Keratinocyte (primary cell): ENCODE data around the gene MEF2A. TPM values are rescaled to one million over a fixed set of nuclear protein-coding genes. Genes with fewer than 3 reads are reported as not detected.

ENCODE experiments used
- DNase-seq: peaks from one replicate; pipeline ENCODE4 v3.0.0-alpha.2; 2011; ENCODE audit warnings: low read depth, missing footprints, low spot score
- FAIRE-seq: peaks from 2 replicates; lab custom pipeline; 2011; peaks lifted over from hg19 to GRCh38; lab: Jason Lieb, UNC
- H2AFZ ChIP-seq: 2 replicates; pipeline ENCODE4 v1.6.0; 2012; ENCODE audit warnings: low read length, control low read depth, inconsistent platforms; ENCODE audit not compliant: control insufficient read depth
- H3K27ac ChIP-seq: 2 replicates; pipeline ENCODE4 v1.5.1; 2011; ENCODE audit warnings: low read length; ENCODE audit not compliant: control insufficient read depth, insufficient read depth
- H3K27me3 ChIP-seq: 3 replicates; pipeline ENCODE4 v1.6.0; 2011; ENCODE audit warnings: low read length; ENCODE audit not compliant: control insufficient read depth, insufficient read depth; ENCODE audit errors: extremely low read depth
- H3K36me3 ChIP-seq, 2 experiments: 2 replicates in 1 of 2; 3 replicates in 1 of 2; pipeline ENCODE4 v1.5.1; 2011; ENCODE audit warnings: low read length in 2 of 2, mild to moderate bottlenecking in 1 of 2; ENCODE audit not compliant: control insufficient read depth in 2 of 2, insufficient read depth in 2 of 2; ENCODE audit errors: extremely low read depth in 1 of 2
- H3K4me1 ChIP-seq: 3 replicates; pipeline ENCODE4 v1.5.1; 2011; ENCODE audit warnings: low read length; ENCODE audit not compliant: control insufficient read depth, insufficient read depth; ENCODE audit errors: extremely low read depth
- H3K4me2 ChIP-seq: 3 replicates; pipeline ENCODE4 v1.6.0; 2011; ENCODE audit warnings: low read depth, low read length; ENCODE audit not compliant: control insufficient read depth, insufficient read depth; ENCODE audit errors: extremely low read depth
- H3K4me3 ChIP-seq, 3 experiments: fragments of 200-600 bp in 1 of 3; sonication (generic) in 1 of 3; 2 replicates in 2 of 3; 3 replicates in 1 of 3; pipeline ENCODE4 v1.5.1; 2011 to 2016; ENCODE audit warnings: low read length in 3 of 3, mild to moderate bottlenecking in 3 of 3, control low read depth in 2 of 3, inconsistent platforms in 1 of 3, low read depth in 1 of 3, mixed read lengths in 1 of 3, mixed run types in 1 of 3, moderate library complexity in 1 of 3; ENCODE audit not compliant: control insufficient read depth in 2 of 3, insufficient read depth in 2 of 3; ENCODE audit errors: extremely low read depth in 1 of 3
- H3K79me2 ChIP-seq: 2 replicates; pipeline ENCODE4 v1.6.0; 2012; ENCODE audit warnings: low read length; ENCODE audit not compliant: control insufficient read depth, insufficient read depth
- H3K9ac ChIP-seq: 3 replicates; pipeline ENCODE4 v1.6.0; 2011; ENCODE audit warnings: low read length; ENCODE audit not compliant: control insufficient read depth, insufficient read depth; ENCODE audit errors: extremely low read depth
- H3K9me1 ChIP-seq: 3 replicates; pipeline ENCODE4 v1.6.0; 2011; ENCODE audit warnings: low read length; ENCODE audit not compliant: control insufficient read depth, insufficient read depth; ENCODE audit errors: extremely low read depth
- H3K9me3 ChIP-seq: 2 replicates; pipeline ENCODE4 v1.5.1; 2012; ENCODE audit warnings: low read depth, low read length; ENCODE audit not compliant: control insufficient read depth
- H4K20me1 ChIP-seq: 3 replicates; pipeline ENCODE4 v1.6.0; 2011; ENCODE audit warnings: low read length; ENCODE audit not compliant: control insufficient read depth, insufficient read depth; ENCODE audit errors: extremely low read depth
- EZH2 ChIP-seq: IDR thresholded peaks from one replicate; pipeline ENCODE4 v1.6.1; 2012; ENCODE audit warnings: inconsistent platforms, mild to moderate bottlenecking, low read length, moderate library complexity
- dilution Hi-C: fragments of 300-500 bp; cut with MboI; formaldehyde crosslinking; loops from one replicate; pipeline ENCODE4 v1.7.0; 2020; ENCODE audit warnings: low sequenced_read_pairs; ENCODE audit not compliant: extremely low pct_ligation_motif_present
- polyA plus RNA-seq, 5 experiments: library from polyadenylated mRNA; depleted of rRNA in 3 of 5; stranded (reverse) in 3 of 5; stranded (forward) in 1 of 5; unstranded in 1 of 5; fragments of >200 nt; gene quantifications; 1 replicate in 1 of 5; 2 replicates in 3 of 5; 3 replicates in 1 of 5; pipeline versions ENCODE4 v1.2.1 to v1.2.3, GENCODE V29; 2011 to 2012; ENCODE audit warnings: missing spikeins in 2 of 5, low read depth in 1 of 5, low replicate concordance in 1 of 5
- TF ChIP-seq, protein P1 (sequence below), 3 experiments: IDR thresholded peaks in 1 of 3; conservative IDR thresholded peaks in 1 of 3; optimal IDR thresholded peaks in 1 of 3; 2 replicates in 2 of 3; 3 replicates in 1 of 3; pipeline versions ENCODE3 to v1.5.1; 2011; ENCODE audit warnings: low read length in 3 of 3, mild to moderate bottlenecking in 3 of 3, moderate library complexity in 2 of 3, control low read depth in 1 of 3, inconsistent platforms in 1 of 3; ENCODE audit not compliant: insufficient read depth in 2 of 3; ENCODE audit errors: extremely low read depth in 1 of 3

Gene MEF2A
- polyA plus RNA-seq, 1 donor (not counting 4 experiments of a cell fraction or from before 2014, with no cell fraction given): 27.4 TPM

DNA sequence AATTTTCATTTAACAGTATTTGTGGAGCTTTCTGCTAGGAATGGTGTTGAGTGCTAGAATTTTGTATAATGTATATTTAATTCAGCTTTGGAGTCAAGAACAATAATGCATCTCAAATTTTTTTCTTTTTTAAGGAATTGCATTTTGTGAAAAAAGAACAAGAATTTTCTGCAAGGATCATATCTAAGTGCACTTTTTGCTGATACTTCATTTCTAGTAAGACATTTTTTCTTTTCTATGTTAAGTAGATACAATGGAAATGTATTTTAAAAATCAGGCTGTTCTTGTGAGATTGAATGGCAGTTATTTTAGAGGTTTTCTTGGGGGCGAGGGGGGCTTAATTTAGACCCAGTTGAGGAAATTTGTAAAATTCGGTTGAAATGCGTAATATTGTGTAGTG lies 32.5 kb downstream of the MEF2A start:
- peaks cover 0 to 3% of the 10 kb centered on the region in 2 experiments for H3K36me3 ChIP-seq
- H3K27ac ChIP-seq: no peak overlapping the region
- H3K9me1 ChIP-seq: no peaks in the 10 kb centered on the region
- H3K27me3 ChIP-seq: no peaks in the 10 kb centered on the region
- H3K4me2 ChIP-seq: no peak overlapping the region
- no peak for TF ChIP-seq EZH2
- TF ChIP-seq, protein P1, sequence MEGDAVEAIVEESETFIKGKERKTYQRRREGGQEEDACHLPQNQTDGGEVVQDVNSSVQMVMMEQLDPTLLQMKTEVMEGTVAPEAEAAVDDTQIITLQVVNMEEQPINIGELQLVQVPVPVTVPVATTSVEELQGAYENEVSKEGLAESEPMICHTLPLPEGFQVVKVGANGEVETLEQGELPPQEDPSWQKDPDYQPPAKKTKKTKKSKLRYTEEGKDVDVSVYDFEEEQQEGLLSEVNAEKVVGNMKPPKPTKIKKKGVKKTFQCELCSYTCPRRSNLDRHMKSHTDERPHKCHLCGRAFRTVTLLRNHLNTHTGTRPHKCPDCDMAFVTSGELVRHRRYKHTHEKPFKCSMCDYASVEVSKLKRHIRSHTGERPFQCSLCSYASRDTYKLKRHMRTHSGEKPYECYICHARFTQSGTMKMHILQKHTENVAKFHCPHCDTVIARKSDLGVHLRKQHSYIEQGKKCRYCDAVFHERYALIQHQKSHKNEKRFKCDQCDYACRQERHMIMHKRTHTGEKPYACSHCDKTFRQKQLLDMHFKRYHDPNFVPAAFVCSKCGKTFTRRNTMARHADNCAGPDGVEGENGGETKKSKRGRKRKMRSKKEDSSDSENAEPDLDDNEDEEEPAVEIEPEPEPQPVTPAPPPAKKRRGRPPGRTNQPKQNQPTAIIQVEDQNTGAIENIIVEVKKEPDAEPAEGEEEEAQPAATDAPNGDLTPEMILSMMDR (optimal IDR thresholded peaks at IDR 0.05 in 1 of 3, IDR thresholded peaks at IDR 0.05 in 1 of 3, conservative IDR thresholded peaks at IDR 0.05 in 1 of 3; ENCODE audit: extremely low read depth in 1 of 3, insufficient read depth in 2 of 3, low read length in 3 of 3): no peak
- H3K9me3 ChIP-seq: no peaks in the 10 kb centered on the region
- H3K4me1 ChIP-seq: no peaks in the 10 kb centered on the region
- no peak overlapping the region for H3K4me3 ChIP-seq
- no peak for FAIRE-seq
- no peak for DNase-seq
- dilution Hi-C loops: no loop called here
- H4K20me1 ChIP-seq: no peaks in the 10 kb centered on the region
- H2AFZ ChIP-seq: no peak overlapping the region
- H3K79me2 ChIP-seq: peaks cover 58% of the 10 kb centered on the region
- no peak overlapping the region for H3K9ac ChIP-seq

DNA sequence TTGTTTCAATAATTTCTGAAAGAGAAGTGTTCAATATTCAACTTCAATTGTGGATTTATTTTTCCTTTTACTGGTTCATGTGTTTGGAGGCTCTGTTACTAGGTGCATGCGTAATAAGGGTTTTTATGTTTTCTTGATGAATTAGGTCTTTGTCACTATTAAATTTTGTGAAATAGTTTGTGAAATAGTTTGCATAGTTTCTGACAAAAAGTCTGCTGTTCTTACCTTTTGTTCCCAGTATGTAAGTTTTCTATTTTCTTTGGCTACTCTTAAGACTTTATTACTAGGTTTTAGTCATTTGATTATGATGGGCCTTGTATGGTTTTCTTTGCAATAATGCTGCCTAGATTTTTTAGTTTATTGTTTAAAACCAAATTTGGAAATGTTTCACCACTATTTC lies 38.0 kb downstream of the MEF2A start:
- no peaks in the 10 kb centered on the region for H3K27me3 ChIP-seq
- TF ChIP-seq EZH2: no peak
- TF ChIP-seq, protein P1 (optimal IDR thresholded peaks at IDR 0.05 in 1 of 3, IDR thresholded peaks at IDR 0.05 in 1 of 3, conservative IDR thresholded peaks at IDR 0.05 in 1 of 3; ENCODE audit: extremely low read depth in 1 of 3, insufficient read depth in 2 of 3, low read length in 3 of 3): no peak
- H3K9me3 ChIP-seq: no peaks in the 10 kb centered on the region
- no peaks in the 10 kb centered on the region for H4K20me1 ChIP-seq
- no peak for DNase-seq
- H3K4me3 ChIP-seq: no peak overlapping the region
- dilution Hi-C loops: no loop called here
- no peak overlapping the region for H3K4me2 ChIP-seq
- no peak overlapping the region for H2AFZ ChIP-seq
- no peak for FAIRE-seq
- no peak overlapping the region for H3K9ac ChIP-seq
- H3K36me3 ChIP-seq: peaks cover 0 to 3% of the 10 kb centered on the region in 2 experiments
- H3K79me2 ChIP-seq: peaks cover 51% of the 10 kb centered on the region
- H3K9me1 ChIP-seq: no peaks in the 10 kb centered on the region
- no peak overlapping the region for H3K27ac ChIP-seq
- H3K4me1 ChIP-seq: peaks cover 15% of the 10 kb centered on the region
